Measurements from ENCODE around the gene MYO19.

MYO19 gene

GRCh38 chr17:36533935-36534839 is 481 bp downstream of the MYO19 start:
- DNase-seq (ENCODE audit: extremely low spot score), result peak; percentile 72
- TF ChIP-seq CTCF (IDR thresholded peaks at IDR 0.05; ENCODE audit: control extremely low read depth, extremely low read depth, low read depth, missing control alignments), result peak; percentile 69
- ChIA-PET POLR2A (no interaction called here), CTCF (interaction anchor here (0.7 to 1.6 kb wide), 11 partner anchors 8 to 96 kb away, joined by 3 to 14 read pairs (median 4); no protein-coding TSS in a partner anchor)

- DNase-seq (ENCODE audit: extremely low spot score), result no peak
- ChIA-PET POLR2A (no interaction called here), CTCF (no interaction called here)
- no peak for TF ChIP-seq CTCF (IDR thresholded peaks at IDR 0.05; ENCODE audit: control extremely low read depth, extremely low read depth, low read depth, missing control alignments)
Measured at GRCh38 chr17:36532435-36532975, 2.2 kb downstream of the MYO19 start.

GRCh38 chr17:36529121-36529520 is 5.5 kb downstream of the MYO19 start:
- ChIA-PET CTCF (no interaction called here), POLR2A (no interaction called here)
- DNase-seq (ENCODE audit: extremely low spot score), result no peak

GRCh38 chr17:36527621-36528250 is 6.9 kb downstream of the MYO19 start:
- DNase-seq (ENCODE audit: extremely low spot score), result no peak
- TF ChIP-seq CTCF (IDR thresholded peaks at IDR 0.05; ENCODE audit: control extremely low read depth, extremely low read depth, low read depth, missing control alignments), result no peak
- ChIA-PET CTCF (no interaction called here), POLR2A (no interaction called here)

More at GRCh38 chr17:36529121-36529520, 5.5 kb downstream of the MYO19 start:
- TF ChIP-seq CTCF (IDR thresholded peaks at IDR 0.05; ENCODE audit: control extremely low read depth, extremely low read depth, low read depth, missing control alignments), result no peak

GRCh38 chr17:36525888-36526287 is 8.8 kb downstream of the MYO19 start:
- DNase-seq (ENCODE audit: extremely low spot score), result no peak
- TF ChIP-seq CTCF (IDR thresholded peaks at IDR 0.05; ENCODE audit: control extremely low read depth, extremely low read depth, low read depth, missing control alignments), result no peak
- POLR2A ChIA-PET, result no interaction called here
- CTCF ChIA-PET, result no interaction called here

GRCh38 chr17:36525113-36525512 is 9.6 kb downstream of the MYO19 start:
- ChIA-PET POLR2A (no interaction called here), CTCF (interaction anchor here (1.3 to 3.3 kb wide), 2 partner anchors 9 kb away, joined by 3 to 14 read pairs; partner anchors contain the start of genes MYO19 and PIGW)
- DNase-seq (ENCODE audit: extremely low spot score), result no peak

More at GRCh38 chr17:36525113-36525512, 9.6 kb downstream of the MYO19 start:
- no peak for TF ChIP-seq CTCF (IDR thresholded peaks at IDR 0.05; ENCODE audit: control extremely low read depth, extremely low read depth, low read depth, missing control alignments)

Data from GM10248 (cell line).